NCI-H748 treated with DMSO at 0.1 percent for 48 hours (cell line): ENCODE measurements around the gene DKK2.

Experiments used
- DNase-seq: peaks from one replicate; lab custom pipeline; 2025; lab: John Stamatoyannopoulos, UW

DKK2 gene

DNA sequence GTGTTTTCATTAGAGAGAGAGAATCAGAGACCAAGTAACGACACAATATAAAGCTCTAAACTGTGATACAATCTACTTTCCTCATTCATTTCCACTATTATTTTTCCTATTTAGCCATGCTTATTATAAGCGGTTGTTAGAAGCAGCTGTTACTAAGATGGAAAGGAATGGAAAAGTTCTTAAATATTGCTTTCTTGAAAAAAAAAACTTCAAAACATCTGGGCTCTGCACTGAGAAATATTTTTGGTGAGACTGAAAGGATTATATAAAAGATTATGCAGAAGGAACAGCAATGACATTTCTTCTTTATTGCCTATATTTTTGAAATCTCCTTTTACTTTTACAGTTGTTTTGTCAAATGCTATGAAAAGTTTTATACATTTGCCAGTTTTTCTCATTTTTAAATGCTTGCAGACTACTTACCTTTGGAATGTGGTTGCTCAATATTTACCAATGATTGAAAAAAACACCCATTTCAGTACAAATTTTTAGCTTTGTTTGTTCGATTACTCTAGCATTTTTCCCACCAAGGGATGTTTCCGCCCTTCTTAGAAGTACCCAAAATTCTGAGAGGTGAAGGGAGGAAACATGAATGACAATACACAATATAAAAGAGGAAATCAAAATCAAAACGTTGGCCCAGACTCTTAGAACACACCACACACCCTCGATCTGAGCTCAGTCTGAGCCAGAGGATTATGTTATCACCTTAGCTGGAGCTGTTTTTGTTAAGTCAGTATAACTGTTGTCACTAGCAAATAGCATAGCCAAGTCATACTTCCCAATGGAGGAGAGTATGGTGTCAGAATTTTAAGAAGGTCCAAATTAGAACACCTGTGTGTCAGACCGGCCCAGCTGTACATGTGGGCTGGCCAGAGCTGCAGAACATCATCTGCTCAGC is 18.4 kb downstream of the DKK2 start:
- DNase-seq: no peak

DNA sequence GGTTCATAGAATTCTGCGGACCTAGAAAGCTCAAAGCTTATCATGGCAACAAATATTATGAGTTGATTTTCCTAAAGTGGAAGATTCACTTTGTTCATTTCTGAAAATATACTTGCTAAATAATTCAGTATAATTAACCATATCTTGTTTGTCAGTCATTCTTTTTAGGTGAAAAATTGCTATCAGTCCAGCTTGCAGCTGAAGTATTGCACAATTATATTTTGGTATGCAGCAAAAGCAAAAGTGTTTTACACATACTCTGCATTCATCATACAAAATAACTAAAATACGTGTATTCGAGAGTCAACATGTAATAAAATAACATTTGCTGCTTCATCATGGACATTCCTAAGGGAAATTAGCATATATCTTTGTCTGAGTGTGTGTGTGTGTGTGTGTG is 24.8 kb downstream of the DKK2 start:
- no peak for DNase-seq

DNA sequence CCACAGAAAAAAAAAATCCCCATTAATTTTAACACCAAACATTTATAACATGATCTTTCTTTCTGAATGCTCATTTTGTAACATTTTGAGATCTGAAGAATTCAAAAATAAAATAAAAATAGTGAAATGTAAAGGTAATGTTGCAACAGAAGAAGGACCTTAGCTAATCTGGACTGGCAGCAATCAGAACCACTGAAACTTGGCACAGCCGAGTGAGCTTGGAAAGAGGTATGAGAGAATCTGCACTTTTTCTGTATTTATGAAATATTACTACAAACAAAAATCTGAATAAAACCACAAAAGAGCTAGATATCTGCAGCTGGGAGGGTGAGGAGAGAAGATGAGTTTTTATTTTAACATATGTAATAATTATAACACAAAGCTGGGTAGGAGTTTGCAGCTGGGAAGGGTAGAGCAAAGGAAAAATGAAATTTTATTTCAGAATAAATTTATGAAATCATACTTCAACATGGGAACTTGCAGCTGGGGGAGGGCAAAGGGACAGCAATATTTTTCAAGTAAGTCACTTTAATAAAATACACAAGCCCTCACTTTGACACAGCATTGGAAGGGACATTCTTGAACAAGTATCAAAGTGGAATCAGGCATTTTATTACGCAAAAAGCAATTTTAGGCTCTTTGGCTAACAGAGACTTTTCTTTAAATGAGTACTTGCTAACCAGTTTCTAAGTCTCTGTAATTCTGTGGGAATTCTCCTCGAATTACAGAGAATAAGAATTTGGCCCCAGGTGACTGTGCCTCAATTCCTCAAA is 26.7 kb downstream of the DKK2 start:
- no peak for DNase-seq

DNA sequence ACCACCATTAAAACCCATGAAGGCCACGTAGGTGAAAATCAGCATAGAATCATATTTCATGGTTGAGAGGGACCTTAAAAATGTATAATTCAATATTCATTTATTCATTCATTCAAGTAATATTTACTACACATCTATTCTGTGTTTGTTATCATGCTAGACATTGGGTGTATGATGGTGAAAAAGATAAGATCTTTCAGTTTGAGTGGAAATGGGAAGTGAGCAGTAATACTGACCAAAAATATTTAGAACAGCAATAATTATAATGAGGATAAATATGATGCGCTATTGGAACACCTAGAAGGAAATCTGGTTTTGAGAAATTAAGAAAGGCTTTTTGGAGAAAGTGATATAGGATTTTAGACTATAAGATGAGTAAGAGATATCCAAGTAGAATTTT is 28.0 kb downstream of the DKK2 start:
- no peak for DNase-seq

DNA sequence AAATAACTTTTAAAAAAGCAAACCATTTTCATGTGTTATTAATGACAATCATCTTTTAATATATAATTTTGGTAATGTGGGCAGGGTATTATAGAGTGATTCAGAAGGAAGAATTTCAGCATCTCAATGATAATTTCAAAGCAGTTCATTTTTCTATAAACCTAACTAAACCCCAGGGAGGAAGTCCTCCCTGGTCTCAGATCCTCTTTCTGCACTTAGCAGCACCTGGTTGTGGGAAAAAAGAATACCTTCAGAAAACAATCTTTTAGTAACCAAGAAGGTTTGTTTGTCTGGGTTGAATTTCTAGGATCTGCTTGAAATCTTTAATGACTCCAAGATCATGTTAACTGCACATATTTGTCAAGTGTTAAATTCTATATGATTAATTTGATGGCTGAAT is 29.9 kb downstream of the DKK2 start:
- no peak for DNase-seq

DNA sequence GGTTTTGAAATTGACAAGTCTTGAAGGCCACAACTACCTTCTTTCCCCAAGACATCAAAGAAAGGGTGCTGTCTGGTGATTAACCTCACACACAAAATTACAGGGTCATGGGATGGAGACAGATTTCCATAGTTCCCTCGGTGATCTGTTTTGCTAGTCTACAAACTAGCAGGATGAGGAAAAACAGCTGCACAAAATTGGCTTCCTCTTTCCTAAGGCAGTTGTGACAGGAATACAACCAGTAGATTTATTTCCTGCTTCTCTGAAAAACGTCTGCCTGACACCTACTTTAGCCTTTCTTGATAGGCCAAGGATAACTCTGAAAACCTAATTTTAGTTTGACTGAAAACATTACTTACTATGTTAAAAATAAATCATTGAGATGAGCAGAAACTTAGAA is 39.6 kb downstream of the DKK2 start:
- DNase-seq: no peak

DNA sequence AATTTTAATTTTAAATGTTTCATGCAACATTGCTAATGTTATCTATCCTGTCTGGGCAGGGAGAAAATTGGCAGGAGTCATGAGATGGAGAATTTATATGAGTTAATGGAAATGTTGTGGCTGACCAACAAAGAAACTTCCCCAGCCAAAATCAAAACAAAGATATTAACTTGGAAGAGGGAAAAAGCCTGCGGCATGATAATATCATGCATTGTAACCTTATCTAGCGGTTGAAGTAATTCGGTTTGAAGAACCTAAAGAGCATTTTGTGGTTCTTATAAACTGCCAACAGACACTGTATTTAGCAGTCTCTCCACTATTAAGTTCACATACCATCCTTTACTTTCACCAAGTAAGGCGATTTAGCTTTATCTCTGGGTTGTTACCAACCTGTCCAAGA is 42.3 kb downstream of the DKK2 start:
- DNase-seq: no peak

DNA sequence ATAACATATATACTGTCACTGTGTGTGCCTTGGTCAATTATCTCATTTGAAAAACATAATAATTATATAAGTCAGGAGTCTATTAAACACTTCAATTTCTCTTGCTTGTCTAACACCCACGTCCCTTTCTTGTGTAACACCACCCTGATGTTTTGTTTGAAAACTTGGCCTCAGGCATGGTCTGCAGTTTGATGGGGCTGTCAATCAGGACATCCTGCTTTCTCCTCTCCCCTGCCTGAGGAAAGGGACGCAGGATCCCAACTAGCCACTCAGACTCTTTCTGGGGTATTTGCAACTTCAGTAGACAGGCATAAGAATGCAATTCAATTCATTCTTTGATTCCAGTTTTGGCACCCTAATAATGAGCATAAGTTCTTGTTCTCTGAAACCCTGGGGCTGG is 48.8 kb downstream of the DKK2 start:
- DNase-seq: no peak

DNA sequence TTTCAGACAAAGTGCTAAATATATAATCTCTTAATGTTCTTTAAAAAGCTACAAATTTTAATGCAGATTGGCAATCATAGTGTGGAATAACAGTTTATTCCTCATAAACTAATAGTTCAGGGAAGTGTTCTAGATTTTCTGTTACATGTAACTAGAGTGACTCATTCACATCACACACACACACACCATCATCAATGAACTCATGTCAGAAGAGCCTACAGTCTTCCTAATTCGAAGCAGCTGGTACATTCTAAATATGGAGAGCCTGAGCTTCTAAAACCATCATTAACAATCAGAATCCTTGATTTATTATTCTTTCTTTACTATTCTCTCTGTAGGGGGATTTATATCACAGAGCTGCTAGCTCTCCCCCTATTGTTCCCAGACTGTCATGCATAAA is 49.6 kb downstream of the DKK2 start:
- no peak for DNase-seq

DNA sequence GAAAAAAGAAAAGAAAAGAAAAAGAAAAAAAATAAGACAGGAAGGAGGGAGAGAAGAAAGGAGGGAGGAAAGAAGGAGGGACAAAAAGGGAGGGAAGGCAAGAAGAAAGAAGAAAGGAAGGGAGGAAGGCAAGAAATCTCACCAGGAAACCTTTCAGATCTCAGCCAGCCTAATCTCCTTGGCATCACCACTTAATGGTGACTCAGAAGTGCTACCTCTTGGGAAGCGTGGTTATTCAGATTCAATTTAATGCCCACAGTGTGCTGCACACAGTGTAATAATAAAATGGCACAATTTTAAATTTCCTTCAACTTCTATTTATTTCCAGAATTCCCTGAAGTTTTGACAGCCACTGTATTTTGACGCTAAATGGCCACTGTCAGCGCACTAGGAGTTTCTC is 50.3 kb downstream of the DKK2 start:
- DNase-seq: no peak

DNA sequence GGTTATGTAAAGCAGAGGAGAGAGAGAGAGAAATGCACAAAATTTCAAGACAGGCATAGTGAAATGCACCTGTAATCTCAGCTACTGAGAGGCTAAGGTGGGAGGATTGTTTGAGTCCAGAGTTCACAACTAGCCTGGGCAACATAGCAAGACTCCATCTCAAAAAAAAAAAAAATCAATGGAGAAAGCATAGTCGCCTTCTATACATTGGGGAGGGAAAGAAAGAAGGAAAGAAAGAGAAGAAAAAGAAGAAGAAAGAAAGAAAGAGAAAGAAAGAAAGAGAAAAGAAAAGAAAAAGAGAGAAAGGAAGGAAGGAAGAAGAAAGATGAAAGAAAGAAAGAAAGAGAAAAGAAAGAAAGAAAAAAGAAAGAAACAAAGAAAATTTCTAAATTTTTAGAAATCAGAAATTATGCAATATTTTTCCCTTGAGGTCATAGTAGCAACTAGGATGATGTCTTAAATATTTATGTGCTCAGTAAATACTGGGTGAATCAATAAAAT is 53.4 kb downstream of the DKK2 start:
- no peak for DNase-seq

DNA sequence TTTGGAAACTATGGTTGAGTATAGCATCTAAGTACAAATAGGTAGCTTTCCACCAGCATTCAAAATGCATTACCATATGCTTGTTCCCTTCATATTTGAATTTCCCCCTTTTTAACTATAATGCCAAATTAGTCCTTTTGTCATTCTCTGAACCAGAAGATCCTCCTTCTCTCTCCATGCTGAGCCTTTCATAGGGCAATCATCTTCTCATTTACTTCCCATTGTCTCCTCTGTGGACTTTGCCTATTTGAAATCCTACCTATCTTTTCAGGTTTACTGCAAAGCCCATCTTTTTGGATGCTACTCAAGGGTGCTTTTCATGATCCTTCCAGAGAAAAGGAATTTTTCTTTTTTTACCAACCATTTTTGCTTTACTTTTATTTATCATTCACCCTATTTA is 54.7 kb downstream of the DKK2 start:
- no peak for DNase-seq

DNA sequence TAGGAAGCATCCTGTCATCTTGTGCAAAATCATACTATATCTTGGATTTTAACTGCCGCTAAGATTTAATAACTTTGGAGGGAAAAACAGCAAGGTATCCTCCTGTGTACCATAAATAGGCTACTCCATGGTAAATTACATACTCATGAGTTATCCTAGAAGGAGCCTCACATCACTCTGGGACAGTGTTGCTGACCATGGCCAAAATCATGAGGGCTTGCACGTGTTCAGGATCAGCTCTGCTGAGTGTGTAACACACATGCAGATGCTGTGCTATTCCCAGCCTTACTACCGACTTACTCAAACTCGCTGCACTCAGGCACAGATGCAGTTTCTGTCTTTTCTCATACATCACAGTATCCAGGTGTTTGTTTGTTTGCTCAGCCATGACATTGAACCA is 56.6 kb downstream of the DKK2 start:
- no peak for DNase-seq

DNA sequence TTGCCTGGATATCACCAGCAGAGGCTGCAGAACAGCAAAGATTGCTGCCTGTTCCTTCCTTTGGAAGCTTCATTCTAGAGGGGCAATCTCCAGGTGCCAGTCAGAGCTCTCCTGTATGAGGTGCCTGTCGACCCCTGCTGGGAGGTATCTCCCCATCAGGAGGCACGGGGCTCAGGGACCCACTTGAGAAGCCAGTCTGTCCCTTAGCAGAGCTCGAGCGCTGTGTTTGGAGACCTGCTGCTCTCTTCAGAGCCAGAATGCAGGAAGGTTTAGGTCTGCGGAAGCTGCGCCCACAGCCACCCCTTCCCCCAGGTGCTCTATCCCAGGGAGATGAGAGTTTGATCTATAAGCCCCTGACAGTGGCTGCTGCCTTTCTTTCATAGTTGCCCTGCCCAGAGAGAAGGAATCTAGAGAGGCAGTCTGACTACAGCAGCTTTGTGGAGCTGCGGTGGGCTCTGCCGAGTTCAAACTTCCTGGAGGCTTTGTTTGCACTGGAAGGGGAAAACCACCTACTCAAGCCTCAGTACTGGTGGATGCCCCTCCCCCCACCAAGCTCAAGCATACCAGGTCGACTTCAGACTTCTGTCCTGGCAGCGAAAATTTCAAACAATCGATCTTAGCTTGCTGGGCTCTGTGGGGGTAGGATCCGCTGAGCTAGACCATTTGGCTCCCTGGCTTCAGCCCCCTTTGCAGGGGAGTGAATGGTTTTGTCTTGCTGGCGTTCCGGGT is 57.9 kb downstream of the DKK2 start:
- DNase-seq: no peak

DNA sequence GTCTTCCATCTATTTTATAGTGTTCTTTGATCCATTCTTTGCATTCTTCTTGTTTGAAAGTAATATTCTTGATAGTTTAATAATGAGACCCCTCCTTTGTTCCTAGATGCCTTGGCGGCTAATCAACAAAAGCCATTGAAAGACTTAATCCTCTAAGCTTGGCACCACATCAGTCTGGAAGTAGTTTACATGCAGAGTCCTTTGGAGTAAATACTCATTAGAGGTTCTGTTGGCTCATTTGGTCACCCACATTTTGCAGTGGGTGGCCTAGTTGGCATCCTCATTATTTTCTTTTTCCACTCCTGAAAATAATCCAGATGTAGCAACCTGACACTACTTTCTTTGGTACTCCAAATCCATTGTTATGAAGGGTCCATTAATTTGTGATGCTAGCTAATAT is 64.5 kb downstream of the DKK2 start:
- no peak for DNase-seq

DNA sequence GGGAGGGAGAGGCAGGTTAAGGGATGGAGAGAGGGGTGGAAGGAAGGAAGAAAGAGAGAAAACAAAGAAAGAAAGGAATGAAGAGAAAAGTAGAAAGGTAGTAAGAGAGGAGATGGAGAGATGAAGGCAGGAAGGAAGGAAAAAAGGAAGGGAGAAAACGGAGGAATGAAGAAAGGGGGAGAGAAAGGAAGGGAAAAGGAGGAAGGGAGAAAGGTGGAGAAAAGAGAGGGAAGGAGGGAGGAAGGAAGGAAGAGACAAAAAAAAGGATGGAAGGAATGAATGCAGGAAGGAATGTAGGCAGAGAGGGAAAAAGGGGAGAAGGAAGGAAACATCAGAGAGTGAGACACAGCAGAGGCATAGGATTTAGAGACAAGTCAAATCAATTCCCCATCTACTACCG is 68.2 kb downstream of the DKK2 start:
- no peak for DNase-seq

DNA sequence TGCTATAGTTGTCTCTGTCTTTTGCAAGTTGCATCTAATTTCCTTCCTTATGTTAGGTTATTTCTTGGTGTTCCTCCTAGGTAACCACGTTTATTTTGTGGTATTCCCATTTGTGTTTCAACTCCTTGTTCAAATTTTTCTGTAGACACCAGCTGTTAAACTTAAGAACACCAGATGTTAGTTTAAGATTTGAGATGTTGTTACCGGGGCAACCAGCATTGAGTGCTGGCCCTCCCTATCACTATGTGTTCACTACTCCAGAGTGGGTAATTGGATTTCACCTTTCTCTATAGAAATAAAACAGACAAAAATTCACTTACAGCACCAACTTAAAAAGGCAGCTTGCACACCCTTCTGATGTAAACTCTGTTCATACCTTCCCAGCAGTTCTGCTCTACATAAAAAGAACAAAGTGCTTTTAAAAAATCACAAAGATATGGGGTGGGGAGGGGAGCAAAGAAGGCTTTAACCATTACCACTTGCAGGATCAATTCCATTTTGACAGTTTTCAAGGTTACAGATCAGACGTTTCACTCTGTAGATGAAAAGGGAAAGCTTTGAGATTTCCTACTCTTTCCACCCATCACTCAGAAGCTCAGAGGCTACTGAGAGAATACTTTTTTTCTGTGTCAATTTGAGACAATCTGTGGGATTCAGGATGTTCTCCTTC is 82.9 kb downstream of the DKK2 start:
- no peak for DNase-seq

DNA sequence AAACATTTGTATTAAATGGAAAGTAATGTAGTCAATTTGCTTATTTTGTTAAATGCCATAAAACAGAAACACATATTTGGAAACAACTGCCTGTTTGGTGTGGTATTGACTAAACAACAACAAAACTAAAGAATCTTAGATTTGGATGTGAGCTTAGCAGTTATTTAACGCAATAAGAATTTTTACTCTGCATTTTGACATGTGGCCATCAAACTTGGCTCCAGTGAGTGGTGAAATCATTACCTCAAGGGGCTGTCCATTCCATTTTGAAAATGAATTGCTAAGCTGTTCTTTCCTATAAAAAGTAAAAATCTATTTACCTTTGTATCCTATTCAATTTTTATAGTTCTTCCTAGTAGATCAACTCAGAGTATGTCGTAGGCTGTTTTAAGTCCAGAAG is 84.2 kb downstream of the DKK2 start:
- no peak for DNase-seq

DNA sequence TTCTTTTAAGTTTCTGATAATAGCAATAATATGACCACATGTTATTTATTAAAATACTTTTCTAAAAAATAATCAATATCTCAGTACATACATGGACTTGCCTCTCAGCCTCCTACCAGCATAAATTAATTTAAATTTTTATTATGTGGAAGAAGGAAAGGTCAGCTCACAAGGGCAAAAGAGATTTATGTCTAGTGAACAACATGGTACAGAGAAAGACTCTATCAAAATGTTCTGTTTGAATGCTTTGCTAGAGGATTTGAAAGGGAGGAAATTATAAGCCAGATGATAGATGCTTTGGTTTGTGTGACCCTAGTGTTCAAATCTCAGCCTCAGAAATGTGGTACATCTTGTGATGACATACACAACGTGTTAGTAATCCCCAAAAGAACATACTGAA is 94.3 kb downstream of the DKK2 start:
- no peak for DNase-seq

DNA sequence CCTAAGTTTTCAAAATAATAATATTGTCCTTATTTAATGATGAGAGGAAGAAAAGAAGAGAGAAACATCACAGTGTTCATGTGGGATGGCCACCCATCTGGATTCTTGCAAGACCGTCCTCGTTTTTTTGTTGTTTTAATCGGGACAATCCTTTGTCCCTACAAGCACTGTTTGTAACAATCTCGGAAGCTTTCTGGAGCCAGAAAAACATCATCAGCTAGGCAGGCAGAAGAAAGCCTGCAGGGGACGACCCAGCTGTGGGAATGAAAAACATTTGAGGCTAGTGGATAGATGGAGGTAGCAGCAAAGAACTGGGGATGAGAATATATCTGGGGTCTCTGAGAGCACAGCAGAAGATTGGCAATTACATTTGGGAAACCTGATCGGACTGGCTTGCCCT is 105.6 kb downstream of the DKK2 start:
- no peak for DNase-seq

DNA sequence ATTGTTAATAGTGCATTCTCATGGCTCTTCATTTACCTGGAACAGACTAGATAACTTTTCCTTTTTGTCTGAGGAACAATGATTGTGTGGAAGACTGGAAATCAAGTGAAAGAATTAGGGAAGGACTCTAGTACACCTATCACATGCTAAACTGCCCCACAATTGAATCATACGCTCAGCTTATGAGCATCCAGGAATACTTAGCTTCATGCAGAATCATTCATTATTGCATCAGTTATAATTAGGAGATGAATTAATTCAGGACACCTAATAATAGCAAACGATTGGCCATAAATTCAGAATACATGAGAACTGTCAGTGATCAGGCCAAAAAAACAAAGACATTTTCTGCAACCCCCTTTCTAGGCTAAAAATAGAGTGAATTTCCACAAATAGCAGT is 106.9 kb downstream of the DKK2 start:
- no peak for DNase-seq

DNA sequence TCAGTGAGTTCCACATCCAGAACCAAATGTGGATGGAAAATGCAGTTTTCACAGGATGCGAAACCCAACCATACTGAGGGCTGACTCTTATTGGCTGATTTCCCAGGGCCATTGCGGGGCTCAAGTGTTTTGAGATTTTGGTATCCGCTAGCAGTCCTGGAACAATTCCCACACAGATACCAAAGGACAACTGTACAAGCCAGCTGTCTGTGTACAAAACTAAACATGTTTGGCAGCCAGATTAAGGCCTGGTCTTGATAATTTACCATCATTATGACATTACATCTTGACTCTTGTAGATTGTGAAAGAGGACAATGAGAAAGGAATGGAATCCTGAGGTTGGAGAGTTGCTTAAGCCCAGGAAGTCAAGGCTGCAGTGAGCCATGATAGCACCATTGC is 121.9 kb downstream of the DKK2 start:
- DNase-seq: no peak
